Fibroblast of lung (primary cell): Measurements from ENCODE around the gene SLC22A1. TPM values are rescaled to one million over a fixed set of nuclear protein-coding genes. Genes with fewer than 3 reads are reported as not detected.

ENCODE experiments used
- DNase-seq, 2 donors: peaks; one replicate each; pipeline versions ENCODE4 v3.0.0 to v3.0.0-alpha.2; 2010; ENCODE audit warnings: low read depth in 2 of 2
- H2AFZ ChIP-seq: 2 replicates; pipeline ENCODE4 v1.5.1; 2012; ENCODE audit warnings: low read length, control low read depth, inconsistent platforms
- H3K27ac ChIP-seq: 2 replicates; pipeline ENCODE4 v1.5.1; 2011; ENCODE audit warnings: low read length, control low read depth; ENCODE audit not compliant: insufficient read depth
- H3K27me3 ChIP-seq: 2 replicates; pipeline ENCODE4 v1.5.1; 2011; ENCODE audit warnings: mild to moderate bottlenecking, low read length; ENCODE audit not compliant: control insufficient read depth, insufficient read depth
- H3K36me3 ChIP-seq: 2 replicates; pipeline ENCODE4 v1.5.1; 2011; ENCODE audit warnings: low read length; ENCODE audit not compliant: control insufficient read depth, insufficient read depth
- H3K4me1 ChIP-seq: 2 replicates; pipeline ENCODE4 v1.5.1; 2011; ENCODE audit warnings: low read length; ENCODE audit not compliant: control insufficient read depth, insufficient read depth; ENCODE audit errors: extremely low read depth
- H3K4me2 ChIP-seq: 2 replicates; pipeline ENCODE4 v1.5.1; 2011; ENCODE audit warnings: low read length, control low read depth; ENCODE audit not compliant: insufficient read depth; ENCODE audit errors: extremely low read depth
- H3K4me3 ChIP-seq, 4 experiments: fragments of 200-600 bp in 1 of 4; sonication (generic) in 1 of 4; replicated peaks in 1 of 4; 2 replicates each; pipeline ENCODE4 v1.5.1; 2011 to 2016; ENCODE audit warnings: low read length in 4 of 4, low read depth in 3 of 4, mild to moderate bottlenecking in 3 of 4, control low read depth in 2 of 4, inconsistent platforms in 1 of 4, mixed read lengths in 1 of 4; ENCODE audit not compliant: insufficient read depth in 1 of 4; ENCODE audit errors: control extremely low read depth in 1 of 4
- H3K79me2 ChIP-seq: 2 replicates; pipeline ENCODE4 v1.5.1; 2012; ENCODE audit warnings: mild to moderate bottlenecking, low read length, inconsistent platforms; ENCODE audit not compliant: control insufficient read depth, insufficient read depth
- H3K9ac ChIP-seq: 2 replicates; pipeline ENCODE4 v1.5.1; 2011; ENCODE audit warnings: mild to moderate bottlenecking, low read length, control low read depth; ENCODE audit not compliant: insufficient read depth
- H3K9me3 ChIP-seq: 2 replicates; pipeline ENCODE4 v1.5.1; 2012; ENCODE audit warnings: low read depth, low read length; ENCODE audit not compliant: control insufficient read depth, insufficient read depth
- H4K20me1 ChIP-seq: 2 replicates; pipeline ENCODE4 v1.5.1; 2011; ENCODE audit warnings: low read length; ENCODE audit not compliant: control insufficient read depth, insufficient read depth; ENCODE audit errors: extremely low read depth
- CTCF ChIP-seq, 2 donors: IDR thresholded peaks in 1 of 2; conservative IDR thresholded peaks in 1 of 2; 1 replicate in 1 of 2; 2 replicates in 1 of 2; pipeline ENCODE4 v1.5.1; 2011 to 2012; ENCODE audit warnings: low read length in 2 of 2, control low read depth in 1 of 2, inconsistent platforms in 1 of 2, low read depth in 1 of 2, mild to moderate bottlenecking in 1 of 2
- EZH2 ChIP-seq: IDR thresholded peaks from 2 replicates; pipeline ENCODE4 v1.5.1; 2012; ENCODE audit warnings: low read length, control low read depth, mild to moderate bottlenecking; ENCODE audit errors: missing control alignments
- polyA plus RNA-seq, 2 donors: library from polyadenylated mRNA; depleted of rRNA in 1 of 2; stranded (reverse) in 1 of 2; unstranded in 1 of 2; fragments of >200 nt; gene quantifications; 2 replicates each; pipeline ENCODE4 v1.2.1, GENCODE V29; 2011 to 2012; ENCODE audit warnings: missing spikeins in 1 of 2
- total RNA-seq: library from RNA; depleted of rRNA; stranded (reverse); fragments of >200 nt; gene quantifications from 2 replicates; pipeline ENCODE4 v1.2.1, GENCODE V29; 2014

The SLC22A1 gene
- total and polyA plus RNA-seq, 2 donors (not counting 1 experiment from before 2014, with no cell fraction given): 0.06 to 0.50 TPM

GRCh38 chr6:160118620-160119229 is 2.9 kb upstream of the SLC22A1 start:
- no peak overlapping the region for H3K9ac ChIP-seq
- no peaks in the 10 kb centered on the region for H3K36me3 ChIP-seq
- H3K9me3 ChIP-seq: no peaks in the 10 kb centered on the region
- no peak overlapping the region for H3K4me2 ChIP-seq
- no peak for TF ChIP-seq CTCF (conservative IDR thresholded peaks at IDR 0.05 in 1 of 2, IDR thresholded peaks at IDR 0.05 in 1 of 2; ENCODE audit: low read depth in 1 of 2, low read length in 2 of 2)
- no peak for TF ChIP-seq EZH2
- H3K79me2 ChIP-seq: no peaks in the 10 kb centered on the region
- H3K27ac ChIP-seq: no peak overlapping the region
- DNase-seq: no peak
- H2AFZ ChIP-seq: no peak overlapping the region
- no peaks in the 10 kb centered on the region for H3K4me1 ChIP-seq
- H3K27me3 ChIP-seq: no peaks in the 10 kb centered on the region
- H3K4me3 ChIP-seq: no peak overlapping the region
- no peaks in the 10 kb centered on the region for H4K20me1 ChIP-seq

- Histone ChIP-seq H3K9me3 (no peaks in the 10 kb centered on the region), H4K20me1 (no peaks in the 10 kb centered on the region), H3K36me3 (no peaks in the 10 kb centered on the region), H3K27ac (no peak overlapping the region), H3K79me2 (no peaks in the 10 kb centered on the region), H2AFZ (no peak overlapping the region), H3K9ac (no peak overlapping the region), H3K4me3 (no peak overlapping the region), H3K27me3 (no peaks in the 10 kb centered on the region), H3K4me2 (no peak overlapping the region), H3K4me1 (no peaks in the 10 kb centered on the region)
- DNase-seq: no peak
- TF ChIP-seq CTCF (conservative IDR thresholded peaks at IDR 0.05 in 1 of 2, IDR thresholded peaks at IDR 0.05 in 1 of 2; ENCODE audit: low read depth in 1 of 2, low read length in 2 of 2): no peak
- TF ChIP-seq EZH2: no peak
These were observed 1.5 kb upstream of the SLC22A1 start for GRCh38 chr6:160120087-160120486.

- H3K27ac ChIP-seq: no peak overlapping the region
- H2AFZ ChIP-seq: no peak overlapping the region
- H3K36me3 ChIP-seq: no peaks in the 10 kb centered on the region
- no peaks in the 10 kb centered on the region for H3K79me2 ChIP-seq
- H3K9me3 ChIP-seq: no peaks in the 10 kb centered on the region
- H3K4me3 ChIP-seq: no peak overlapping the region
- H3K9ac ChIP-seq: no peak overlapping the region
- no peaks in the 10 kb centered on the region for H4K20me1 ChIP-seq
- H3K4me1 ChIP-seq: no peaks in the 10 kb centered on the region
- no peak for TF ChIP-seq EZH2
- no peak for TF ChIP-seq CTCF (conservative IDR thresholded peaks at IDR 0.05 in 1 of 2, IDR thresholded peaks at IDR 0.05 in 1 of 2; ENCODE audit: low read depth in 1 of 2, low read length in 2 of 2)
- H3K4me2 ChIP-seq: no peak overlapping the region
- DNase-seq: no peak
- H3K27me3 ChIP-seq: no peaks in the 10 kb centered on the region
These were observed 366 bp downstream of the SLC22A1 start for GRCh38 chr6:160121981-160122380.
